ENCODE results near the gene GPX6. TPM values are rescaled to one million over a fixed set of nuclear protein-coding genes. Genes with fewer than 3 reads are reported as not detected.

The GPX6 gene
- total and polyA plus RNA-seq, 2 of the 13 experiments (the other 11 are each of a cell fraction or from before 2014, with no cell fraction given): not detected

GRCh38 chr6:28553384-28553985 is 37.9 kb upstream of the GPX6 start:
- ChIA-PET CTCF (ENCODE audit: low intra/inter-chr PET ratio, low total read pairs) (no interaction called here), POLR2A (interaction anchor here (1.1 to 1.2 kb wide), 2 partner anchors 11 to 171 kb away, joined by 4 to 5 read pairs; no protein-coding TSS in a partner anchor)
- H2AFZ ChIP-seq (ENCODE audit: low read length): peak overlapping the region; percentile 9
- peak overlapping the region; percentile 40 for H3K9ac ChIP-seq (ENCODE audit: insufficient read depth, low read depth, low read length)
- H3K79me2 ChIP-seq (ENCODE audit: insufficient read depth, low read length): no peaks in the 10 kb centered on the region
- DNase-seq (ENCODE audit: low spot score) (no peak), FAIRE-seq (no peak), ATAC-seq (peak; percentile 67)
- H3K4me1 ChIP-seq (ENCODE audit: insufficient read depth, low read length): peaks cover 39% of the 10 kb centered on the region
- BruUV-seq (replicated peaks): no TSS peak
- peak overlapping the region; percentile 44 to 64 (median 54) for H3K4me3 ChIP-seq (replicated peaks in 1 of 3; ENCODE audit: insufficient read depth in 1 of 3, low read depth in 2 of 3, low read length in 3 of 3)
- peak overlapping the region; percentile 90 for H3K4me2 ChIP-seq (ENCODE audit: low read depth, low read length)
- H4K20me1 ChIP-seq (ENCODE audit: insufficient read depth, low read length): no peaks in the 10 kb centered on the region
- 13% methylated on average over 8 of the region's 8 CpGs for WGBS (ENCODE audit: low lambda C conversion rate)
- H3K27ac ChIP-seq (ENCODE audit: extremely low read length, insufficient read depth, low read length): peak overlapping the region; percentile 56
- intact Hi-C loops (cut with micrococcal nuclease; ENCODE audit: unreplicated experiment) (no loop called here), in situ Hi-C loops (cut with HindIII; ENCODE audit: extremely low pct_ligation_motif_present, low pct_unique_long_range_greater_than_20kb) (no loop called here)
- H3K9me3 ChIP-seq (ENCODE audit: low read length): no peaks in the 10 kb centered on the region
- H3K36me3 ChIP-seq (replicated peaks in 1 of 2; ENCODE audit: control insufficient read depth in 1 of 2, insufficient read depth in 2 of 2, low read length in 2 of 2): no peaks in the 10 kb centered on the region
- H3K27me3 ChIP-seq (ENCODE audit: control insufficient read depth in 1 of 2, insufficient read depth in 2 of 2, low read length in 2 of 2): no peaks in the 10 kb centered on the region; a peak in 2 of 5 replicates
- TF ChIP-seq TGIF2 (CRISPR knock-in tag; IDR thresholded peaks at IDR 0.05): no peak
- no peak for TF ChIP-seq ZC3H4 (CRISPR knock-in tag; IDR thresholded peaks at IDR 0.05; ENCODE audit: borderline replicate concordance)
- no peak for TF ChIP-seq REPIN1 (CRISPR knock-in tag; IDR thresholded peaks at IDR 0.05; ENCODE audit: borderline replicate concordance, low read depth)
- TF ChIP-seq ZNF44 (CRISPR knock-in tag; IDR thresholded peaks at IDR 0.05): no peak
- TF ChIP-seq ZNF263 (CRISPR knock-in tag; IDR thresholded peaks at IDR 0.05): no peak
- TF ChIP-seq HNRNPK (IDR thresholded peaks at IDR 0.05; ENCODE audit: low read depth, low read length, poor library complexity, severe bottlenecking): peak; percentile 48
- TF ChIP-seq ZNF30 (CRISPR knock-in tag; IDR thresholded peaks at IDR 0.05): 0 out of 2 replicates have a peak, but pooled peaks have one; percentile 36
- TF ChIP-seq EEA1 (CRISPR knock-in tag; IDR thresholded peaks at IDR 0.05; ENCODE audit: borderline replicate concordance): peak; percentile 49; the same call in 1 of the 2 replicates
- no peak for TF ChIP-seq ZFP91 (CRISPR knock-in tag; IDR thresholded peaks at IDR 0.05; ENCODE audit: borderline replicate concordance)
- peak; percentile 54; the same call in 1 of the 2 replicates for TF ChIP-seq ZNF775 (CRISPR knock-in tag; IDR thresholded peaks at IDR 0.05; ENCODE audit: borderline replicate concordance)
- 0 out of 2 replicates have a peak, but pooled peaks have one; percentile 43 for TF ChIP-seq MXD4 (CRISPR knock-in tag; IDR thresholded peaks at IDR 0.05)
- no peak for TF ChIP-seq E2F2 (CRISPR knock-in tag; IDR thresholded peaks at IDR 0.05; ENCODE audit: borderline replicate concordance)
- TF ChIP-seq SOX6 (IDR thresholded peaks at IDR 0.05): no peak
- TF ChIP-seq SOX6 (CRISPR knock-in tag; IDR thresholded peaks at IDR 0.05): no peak
- peak; percentile 1; the same call in 1 of the 2 replicates for TF ChIP-seq HNF1B (CRISPR knock-in tag; IDR thresholded peaks at IDR 0.05)
- no peak for TF ChIP-seq DZIP1 (CRISPR knock-in tag; IDR thresholded peaks at IDR 0.05)
- TF ChIP-seq XBP1 (CRISPR knock-in tag; IDR thresholded peaks at IDR 0.05): no peak
